ENCODE data around the gene ROBO1. TPM values are rescaled to one million over a fixed set of nuclear protein-coding genes. Genes with fewer than 3 reads are reported as not detected.
"Not testable (repeated sequence)": the region's sequence is repeated elsewhere in the genome, so short reads cannot be mapped to it uniquely, and the experiment has no call there.

The ROBO1 gene
- total RNA-seq, 1 experiment from 2014 or later: 51.2 TPM

DNA sequence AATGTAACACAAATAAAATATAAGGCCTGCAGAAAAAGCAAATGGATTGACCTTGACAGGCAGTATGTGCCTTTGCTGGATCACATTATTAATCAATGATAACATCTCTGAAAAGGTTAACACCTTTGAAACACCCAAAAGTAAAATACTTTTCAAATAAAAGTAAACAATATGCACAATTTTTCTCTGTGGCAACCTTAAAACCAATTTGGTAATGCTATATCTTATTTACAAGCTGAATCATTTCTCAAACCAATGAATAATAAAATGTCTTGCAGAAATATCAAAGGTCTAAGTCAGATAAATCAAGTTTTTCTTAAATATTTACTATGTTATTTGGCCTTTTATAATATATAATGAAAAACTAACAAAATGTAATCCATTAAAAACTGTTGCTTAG lies 1018.7 kb downstream of the ROBO1 start:
- DNase-seq (ENCODE audit: low read depth, low spot score): no peak
- in situ Hi-C loops (cut with HindIII; ENCODE audit: low pct_unique_long_range_greater_than_20kb, low sequenced_read_pairs): no loop called here

DNA sequence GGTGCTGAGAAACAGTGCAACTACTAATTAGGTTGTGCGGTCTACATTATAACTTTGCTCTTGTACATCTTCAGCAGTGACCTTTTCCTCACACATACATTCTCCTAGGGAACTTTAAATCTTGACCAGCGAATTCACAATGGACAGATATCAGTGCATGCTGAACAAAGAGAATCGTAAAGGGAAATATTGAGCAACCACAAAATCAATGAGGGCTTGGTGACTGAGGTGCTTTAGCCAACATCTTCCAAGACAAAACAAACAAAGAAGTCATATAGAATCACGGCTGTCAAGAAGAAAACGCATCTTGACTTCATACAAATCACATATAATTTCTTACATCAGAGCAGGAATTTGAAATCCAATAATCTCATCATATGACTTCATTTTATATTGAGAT lies 1022.0 kb downstream of the ROBO1 start:
- no peak for DNase-seq (ENCODE audit: low read depth, low spot score)
- in situ Hi-C loops (cut with HindIII; ENCODE audit: low pct_unique_long_range_greater_than_20kb, low sequenced_read_pairs): no loop called here

DNA sequence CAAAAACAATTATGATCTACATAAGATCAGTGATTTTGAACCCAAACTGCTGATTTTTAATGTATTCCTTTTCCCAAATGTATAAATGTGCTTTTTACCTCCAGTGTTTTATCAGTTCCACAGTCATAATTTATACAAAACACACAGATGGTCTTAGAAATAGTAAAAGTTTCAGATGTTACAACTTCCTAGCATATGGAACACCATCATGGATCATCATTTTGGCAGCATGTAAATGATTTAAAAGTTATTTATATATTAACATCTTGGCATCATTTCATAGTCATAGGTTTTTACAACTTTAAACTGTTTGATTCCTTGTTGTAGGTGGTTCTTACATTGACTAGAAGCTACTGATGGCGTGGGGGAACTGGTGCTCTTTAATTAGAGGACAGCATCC lies 1025.3 kb downstream of the ROBO1 start:
- DNase-seq (ENCODE audit: low read depth, low spot score): no peak
- in situ Hi-C loops (cut with HindIII; ENCODE audit: low pct_unique_long_range_greater_than_20kb, low sequenced_read_pairs): no loop called here

DNA sequence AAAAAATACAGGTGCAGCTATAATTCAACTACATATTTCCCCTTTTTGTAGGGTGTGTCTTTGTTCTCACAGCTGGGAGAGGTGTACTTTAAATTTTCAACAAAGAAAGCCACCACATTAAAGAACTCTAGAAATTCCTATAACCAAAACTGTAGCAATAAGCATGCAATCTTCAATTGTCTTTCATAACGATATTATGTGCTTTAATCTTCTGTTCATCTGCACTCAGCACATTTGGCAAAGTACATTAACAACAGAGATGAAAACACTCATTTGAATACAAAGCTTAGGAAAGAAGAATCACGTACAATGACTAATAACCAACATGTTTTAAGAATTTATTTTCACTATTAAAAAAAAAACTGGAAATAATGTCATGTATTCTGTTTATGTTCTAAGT lies 1025.8 kb downstream of the ROBO1 start:
- in situ Hi-C loops (cut with HindIII; ENCODE audit: low pct_unique_long_range_greater_than_20kb, low sequenced_read_pairs): no loop called here
- no peak for DNase-seq (ENCODE audit: low read depth, low spot score)

GRCh38 chr3:78741066-78741645 lies 1026.6 kb downstream of the ROBO1 start:
- in situ Hi-C loops (cut with HindIII; ENCODE audit: low pct_unique_long_range_greater_than_20kb, low sequenced_read_pairs): no loop called here
- DNase-seq (ENCODE audit: low read depth, low spot score): no peak

DNA sequence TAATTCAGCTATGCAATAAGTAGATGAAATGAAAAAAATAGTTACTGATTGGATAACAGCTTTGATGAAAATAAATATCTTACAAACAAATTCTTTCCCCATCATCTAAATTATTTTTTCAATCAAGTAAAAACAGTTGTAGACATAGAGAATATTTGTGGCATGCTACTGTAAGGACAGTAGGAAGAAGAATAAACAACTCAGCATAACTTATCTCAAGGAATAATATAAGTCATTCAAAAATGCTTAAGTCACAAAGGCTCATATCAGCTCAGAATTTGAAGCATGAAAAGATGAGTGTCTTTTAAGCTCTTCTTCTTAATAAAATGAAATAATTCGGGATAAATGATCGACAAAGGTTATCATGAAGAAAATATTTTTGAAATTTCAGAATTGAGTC lies 1029.0 kb downstream of the ROBO1 start:
- no peak for DNase-seq (ENCODE audit: low read depth, low spot score)
- in situ Hi-C loops (cut with HindIII; ENCODE audit: low pct_unique_long_range_greater_than_20kb, low sequenced_read_pairs): no loop called here

- in situ Hi-C loops (cut with HindIII; ENCODE audit: low pct_unique_long_range_greater_than_20kb, low sequenced_read_pairs): no loop called here
- peak; percentile 97 for DNase-seq (ENCODE audit: low read depth, low spot score)
Observed at GRCh38 chr3:78737988-78738387, 1029.8 kb downstream of the ROBO1 start.

DNA sequence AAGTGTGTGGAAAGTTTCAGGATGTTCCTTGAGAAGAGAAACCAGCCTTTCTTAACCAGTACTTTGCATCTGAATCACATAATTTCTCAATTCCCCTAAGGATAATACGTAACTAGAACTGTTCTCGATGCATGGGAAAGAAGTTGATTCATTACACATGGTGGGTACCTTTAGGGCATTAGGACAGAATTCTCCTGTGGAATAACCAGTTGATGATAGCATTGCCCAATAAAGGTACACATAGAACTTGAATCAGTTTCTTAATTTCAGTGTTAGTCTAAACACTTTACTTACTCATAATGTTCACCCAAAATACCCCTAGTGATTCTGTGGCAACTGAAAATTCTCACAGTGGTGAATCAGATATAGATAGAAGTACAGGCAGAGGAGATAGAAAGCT lies 1030.9 kb downstream of the ROBO1 start:
- in situ Hi-C loops (cut with HindIII; ENCODE audit: low pct_unique_long_range_greater_than_20kb, low sequenced_read_pairs): no loop called here
- DNase-seq (ENCODE audit: low read depth, low spot score): peak; percentile 44

DNA sequence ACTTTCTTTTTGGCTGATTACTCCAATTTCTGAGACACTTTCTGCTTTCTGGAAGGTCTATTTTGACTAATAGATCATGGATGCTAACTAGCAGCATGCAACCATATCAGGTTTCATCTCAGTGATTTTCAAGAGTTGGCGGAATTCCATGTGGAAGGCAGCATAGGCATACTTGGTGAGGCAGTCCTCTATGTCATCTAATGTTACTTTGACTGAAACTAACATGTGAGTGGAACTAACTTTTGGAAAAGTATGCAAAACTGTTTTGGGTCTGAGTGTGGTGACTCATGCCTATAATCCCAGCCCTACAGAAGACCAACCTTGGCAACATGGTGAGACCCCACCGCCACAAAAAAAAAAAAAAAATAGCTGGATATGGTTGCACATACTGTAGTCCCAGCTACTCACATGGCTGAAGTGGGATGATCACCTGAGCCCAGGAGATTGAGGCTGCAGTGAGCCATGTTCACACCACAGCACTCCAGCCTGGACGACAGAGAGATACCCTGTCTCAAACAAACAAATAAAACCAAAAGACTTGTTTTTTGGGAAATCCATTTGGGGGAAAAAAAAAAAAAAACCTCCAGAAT lies 1033.7 kb downstream of the ROBO1 start:
- DNase-seq (ENCODE audit: low read depth, low spot score): no peak
- in situ Hi-C loops (cut with HindIII; ENCODE audit: low pct_unique_long_range_greater_than_20kb, low sequenced_read_pairs): no loop called here

DNA sequence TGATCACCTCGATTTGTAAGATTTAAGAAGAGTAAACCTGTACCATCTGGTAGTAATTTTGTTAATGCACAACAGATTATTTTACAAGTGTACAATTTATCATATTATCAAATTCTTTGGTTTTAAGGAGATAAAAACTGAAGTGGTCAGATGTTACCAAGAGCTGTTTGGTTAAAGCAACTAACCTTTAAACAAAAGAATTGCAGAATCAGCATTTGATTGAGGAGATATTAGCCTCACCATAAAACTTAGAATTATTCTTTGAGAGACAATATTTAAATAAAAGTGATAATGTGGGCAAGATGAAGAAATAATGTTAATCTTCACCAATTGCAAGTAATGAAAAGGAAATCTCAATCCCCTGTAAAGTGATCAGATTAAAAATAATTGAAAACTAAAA lies 1034.9 kb downstream of the ROBO1 start:
- in situ Hi-C loops (cut with HindIII; ENCODE audit: low pct_unique_long_range_greater_than_20kb, low sequenced_read_pairs): no loop called here
- DNase-seq (ENCODE audit: low read depth, low spot score): no peak

DNA sequence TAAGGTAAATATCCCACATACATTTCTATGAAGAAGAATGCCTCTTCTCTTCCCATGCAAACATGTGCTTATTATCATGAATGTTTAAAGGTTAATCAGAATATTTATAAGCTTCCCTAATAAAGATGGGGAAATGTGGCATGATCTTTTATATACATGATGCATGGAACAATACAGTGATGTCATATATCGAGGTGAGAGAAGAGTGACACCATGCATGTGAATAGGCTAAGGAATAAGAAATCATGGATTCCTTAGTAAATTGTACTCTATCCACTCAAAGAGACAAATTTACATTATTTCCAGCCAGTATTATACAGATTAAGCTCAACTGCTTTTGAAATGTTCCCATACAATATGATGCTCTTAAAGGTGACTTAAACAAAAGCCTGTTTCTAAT lies 1035.3 kb downstream of the ROBO1 start:
- in situ Hi-C loops (cut with HindIII; ENCODE audit: low pct_unique_long_range_greater_than_20kb, low sequenced_read_pairs): no loop called here
- no peak for DNase-seq (ENCODE audit: low read depth, low spot score)

DNA sequence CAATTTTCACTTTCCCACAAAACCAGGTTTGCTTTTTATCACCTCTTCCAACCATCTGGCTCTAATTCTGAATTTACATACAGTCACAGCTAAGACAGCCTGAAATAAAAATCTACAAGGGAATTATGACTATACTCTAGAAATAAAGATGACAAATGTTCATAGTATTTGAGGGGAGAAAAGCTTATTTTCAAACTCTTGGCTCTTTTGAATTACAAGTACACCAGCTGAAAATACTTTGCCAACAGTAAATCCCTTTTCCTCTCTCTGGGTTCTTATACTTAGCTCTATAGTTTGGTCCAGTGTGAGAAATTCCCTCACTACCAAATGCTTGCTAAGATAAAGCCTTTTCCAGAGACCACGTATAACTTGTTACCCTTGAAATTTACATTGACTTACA lies 1037.9 kb downstream of the ROBO1 start:
- DNase-seq (ENCODE audit: low read depth, low spot score): no peak
- in situ Hi-C loops (cut with HindIII; ENCODE audit: low pct_unique_long_range_greater_than_20kb, low sequenced_read_pairs): no loop called here

GRCh38 chr3:78728406-78729145 lies 1039.2 kb downstream of the ROBO1 start:
- in situ Hi-C loops (cut with HindIII; ENCODE audit: low pct_unique_long_range_greater_than_20kb, low sequenced_read_pairs): no loop called here
- peak; percentile 63 for DNase-seq (ENCODE audit: low read depth, low spot score)

- DNase-seq (ENCODE audit: low read depth, low spot score): no peak
- in situ Hi-C loops (cut with HindIII; ENCODE audit: low pct_unique_long_range_greater_than_20kb, low sequenced_read_pairs): no loop called here
Observed at GRCh38 chr3:78726545-78726944, 1041.3 kb downstream of the ROBO1 start.

- in situ Hi-C loops (cut with HindIII; ENCODE audit: low pct_unique_long_range_greater_than_20kb, low sequenced_read_pairs): no loop called here
- DNase-seq (ENCODE audit: low read depth, low spot score): peak; percentile 58
Observed at GRCh38 chr3:78725703-78726246, 1042.0 kb downstream of the ROBO1 start.

DNA sequence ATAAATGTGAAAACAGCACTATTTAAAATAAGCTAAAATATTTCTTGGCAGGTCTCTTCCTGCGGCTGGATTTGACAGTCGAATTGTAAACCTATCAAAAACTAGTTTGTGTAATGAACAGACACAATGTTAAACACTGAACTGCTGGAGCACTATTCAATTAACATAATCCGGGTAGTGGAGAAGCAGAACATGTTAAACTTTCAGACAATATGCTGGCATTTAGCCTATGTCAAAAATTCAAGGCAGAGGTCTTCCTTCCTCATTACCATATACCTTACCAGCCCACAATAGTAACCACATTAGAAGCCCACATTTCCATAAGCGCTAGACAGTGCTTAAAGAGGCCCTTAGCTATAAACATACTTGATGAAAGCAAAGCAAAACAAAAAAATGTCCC lies 1042.9 kb downstream of the ROBO1 start:
- peak; percentile 14 for DNase-seq (ENCODE audit: low read depth, low spot score)
- in situ Hi-C loops (cut with HindIII; ENCODE audit: low pct_unique_long_range_greater_than_20kb, low sequenced_read_pairs): no loop called here

GRCh38 chr3:78724364-78724763 lies 1043.4 kb downstream of the ROBO1 start:
- DNase-seq (ENCODE audit: low read depth, low spot score); in situ Hi-C loops (cut with HindIII; ENCODE audit: low pct_unique_long_range_greater_than_20kb, low sequenced_read_pairs): not testable (repeated sequence)

DNA sequence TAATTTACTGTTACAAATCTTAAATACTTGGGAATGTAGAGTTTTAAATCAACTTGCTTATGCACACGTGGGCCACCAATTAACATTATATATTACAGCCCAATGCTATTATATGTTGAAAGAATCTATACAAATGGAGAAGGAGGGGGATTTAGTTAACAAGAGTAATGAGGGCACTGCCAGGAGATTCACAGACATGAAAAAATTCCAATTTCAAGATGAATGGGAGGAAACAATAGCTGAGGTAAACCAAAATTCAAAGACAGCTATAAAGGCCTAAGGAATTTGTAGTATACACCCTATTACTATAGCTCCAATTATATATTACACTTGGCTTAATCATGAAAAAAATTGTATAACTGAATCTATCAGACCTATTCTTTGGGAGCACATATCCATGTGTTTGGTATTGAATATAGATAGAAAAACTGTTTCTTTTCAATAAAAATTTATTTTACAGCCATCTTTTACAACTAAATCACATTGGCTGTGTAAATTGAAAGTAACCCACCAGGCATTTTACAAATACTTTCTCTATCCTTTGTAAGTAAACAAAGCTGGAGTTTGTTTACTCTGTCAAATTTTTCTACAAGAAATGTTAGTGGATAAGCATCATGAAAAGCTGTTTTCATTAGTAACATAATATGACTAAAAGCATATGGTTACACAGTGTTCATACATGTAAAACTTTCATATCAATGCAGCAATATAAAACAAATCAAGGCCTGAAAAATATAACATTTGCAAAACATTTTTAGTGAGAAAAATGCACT lies 1045.8 kb downstream of the ROBO1 start:
- in situ Hi-C loops (cut with HindIII; ENCODE audit: low pct_unique_long_range_greater_than_20kb, low sequenced_read_pairs): no loop called here
- DNase-seq (ENCODE audit: low read depth, low spot score): no peak
